Measurements from ENCODE around the gene KCNE4. TPM values are rescaled to one million over a fixed set of nuclear protein-coding genes. Genes with fewer than 3 reads are reported as not detected.

KCNE4 gene
- total and polyA plus RNA-seq, 9 of the 15 experiments (the other 6 are each of a cell fraction or from before 2014, with no cell fraction given), result not detected

- TF ChIP-seq GABPA (tag; conservative IDR thresholded peaks at IDR 0.05; ENCODE audit: low read depth), result peak; percentile 35
- peak; percentile 58 for TF ChIP-seq L3MBTL2 (IDR thresholded peaks at IDR 0.05)
- TF ChIP-seq NR4A1 (CRISPR knock-in tag; IDR thresholded peaks at IDR 0.05), result no peak
- peak; percentile 82 for TF ChIP-seq NR4A1 (tag; IDR thresholded peaks at IDR 0.05)
- TF ChIP-seq NR2C1 (IDR thresholded peaks at IDR 0.05), result no peak
- TF ChIP-seq NR2C1 (tag; IDR thresholded peaks at IDR 0.05), result 0 out of 2 replicates have a peak, but pooled peaks have one; percentile 20
- no peak for TF ChIP-seq POLR2A (conservative IDR thresholded peaks at IDR 0.05)
- no peak for TF ChIP-seq ZNF717 (CRISPR knock-in tag; IDR thresholded peaks at IDR 0.05)
- no peak for TF ChIP-seq FOXK1 (CRISPR knock-in tag; IDR thresholded peaks at IDR 0.05; ENCODE audit: borderline replicate concordance)
- TF ChIP-seq SPI1 (IDR thresholded peaks at IDR 0.05; ENCODE audit: borderline replicate concordance, low read depth, low read length), result peak; percentile 80; the same call in 1 of the 2 replicates
- 0 out of 2 replicates have a peak, but pooled peaks have one; percentile 16 for TF ChIP-seq ZNF311 (CRISPR knock-in tag; IDR thresholded peaks at IDR 0.05)
- TF ChIP-seq DNMT1 (IDR thresholded peaks at IDR 0.05), result no peak
- TF ChIP-seq TFE3 (CRISPR knock-in tag; IDR thresholded peaks at IDR 0.05), result no peak
- TF ChIP-seq ZNF592 (IDR thresholded peaks at IDR 0.05), result peak; percentile 31
- TF ChIP-seq ZNF253 (CRISPR knock-in tag; conservative IDR thresholded peaks at IDR 0.05), result no peak
- TF ChIP-seq POLR3G (IDR thresholded peaks at IDR 0.05; ENCODE audit: extremely low read depth, insufficient read length, insufficient replicate concordance), result no peak
- TF ChIP-seq HINFP (tag; conservative IDR thresholded peaks at IDR 0.05; ENCODE audit: low read depth), result 0 out of 2 replicates have a peak, but pooled peaks have one; percentile 8
These were observed 8.6 kb upstream of the KCNE4 start (continued) for GRCh38 chr2:223043164-223043941.
